Endothelial cell of umbilical vein (primary cell): Measurements from ENCODE around the gene ZNF524. TPM values are rescaled to one million over a fixed set of nuclear protein-coding genes. Genes with fewer than 3 reads are reported as not detected.
A peak's percentile ranks its signal among the peaks of the same experiment; 100 is the strongest.

ENCODE experiments used
- BruUV-seq: library from RNA; stranded (reverse); fragments of 400-500 nt; replicated peaks from 2 replicates; lab custom pipeline; 2021; lab: Mats Ljungman, UMichigan
- CTCF ChIA-PET: fragments of 300-600, 350-600 bp; sonication (Branson Sonifier 250); formaldehyde crosslinking; loops from one replicate; lab custom pipeline; 2021; ENCODE audit warnings: antibody characterized with exemption, inconsistent platforms; lab: Charles Lee
- POLR2A ChIA-PET: fragments of 300-600, 350-600 bp; sonication (Branson Sonifier 250); formaldehyde crosslinking; loops from one replicate; lab custom pipeline; 2021; ENCODE audit warnings: antibody characterized with exemption, inconsistent platforms; lab: Charles Lee
- DNase-seq: peaks from one replicate; pipeline ENCODE4 v3.0.0-alpha.2; 2011; ENCODE audit warnings: low read depth, low spot score
- FAIRE-seq: peaks from 2 replicates; lab custom pipeline; 2011; peaks lifted over from hg19 to GRCh38; lab: Jason Lieb, UNC
- H2AFZ ChIP-seq: 2 replicates; pipeline ENCODE4 v1.6.0; 2012; ENCODE audit warnings: low read depth, low read length, control low read depth, inconsistent platforms
- H3K27ac ChIP-seq: 2 replicates; pipeline ENCODE4 v1.5.1; 2011; ENCODE audit warnings: low read depth, mild to moderate bottlenecking, control low read depth, low read length, moderate library complexity; ENCODE audit not compliant: insufficient read depth
- H3K27me3 ChIP-seq, 2 experiments: 2 replicates each; pipeline versions ENCODE4 v1.6.0 to v1.6.1; 2011; ENCODE audit warnings: low read length in 2 of 2, mixed read lengths in 1 of 2; ENCODE audit not compliant: control insufficient read depth in 2 of 2, insufficient read depth in 2 of 2
- H3K36me3 ChIP-seq, 2 experiments: 2 replicates in 1 of 2; 3 replicates in 1 of 2; pipeline ENCODE4 v1.5.1; 2011; ENCODE audit warnings: low read length in 2 of 2, mild to moderate bottlenecking in 1 of 2, moderate library complexity in 1 of 2; ENCODE audit not compliant: control insufficient read depth in 2 of 2, insufficient read depth in 2 of 2; ENCODE audit errors: extremely low read depth in 1 of 2
- H3K4me1 ChIP-seq: 3 replicates; pipeline ENCODE4 v1.5.1; 2011; ENCODE audit warnings: mild to moderate bottlenecking, low read length; ENCODE audit not compliant: control insufficient read depth, insufficient read depth; ENCODE audit errors: extremely low read depth
- H3K4me2 ChIP-seq: 2 replicates; pipeline ENCODE4 v1.6.1; 2011; ENCODE audit warnings: low read length, control low read depth, mixed read lengths; ENCODE audit not compliant: insufficient read depth
- H3K4me3 ChIP-seq, 3 experiments: fragments of 200-600 bp in 1 of 3; sonication (generic), shearing (Covaris generic) in 1 of 3; replicated peaks in 1 of 3; 2 replicates each; pipeline ENCODE4 v1.5.1; 2011 to 2016; ENCODE audit warnings: control low read depth in 3 of 3, low read length in 3 of 3, mild to moderate bottlenecking in 2 of 3, inconsistent platforms in 1 of 3, low read depth in 1 of 3, moderate library complexity in 1 of 3; ENCODE audit not compliant: insufficient read depth in 1 of 3
- H3K79me2 ChIP-seq: 2 replicates; pipeline ENCODE4 v1.6.0; 2012; ENCODE audit warnings: low read length, inconsistent platforms; ENCODE audit not compliant: control insufficient read depth, insufficient read depth
- H3K9ac ChIP-seq: replicated peaks from 2 replicates; pipeline ENCODE3; 2011; ENCODE audit warnings: low read length, control low read depth; ENCODE audit not compliant: insufficient read depth; ENCODE audit errors: extremely low read depth
- H3K9me1 ChIP-seq: replicated peaks from 3 replicates; pipeline ENCODE4 v1.6.0; 2011; ENCODE audit warnings: mild to moderate bottlenecking, low read length; ENCODE audit not compliant: control insufficient read depth, insufficient read depth; ENCODE audit errors: extremely low read depth
- H3K9me3 ChIP-seq: replicated peaks from 2 replicates; pipeline ENCODE4 v1.5.1; 2012; ENCODE audit warnings: low read length, inconsistent platforms; ENCODE audit not compliant: control insufficient read depth, insufficient read depth
- H4K20me1 ChIP-seq: replicated peaks from 2 replicates; pipeline ENCODE3; 2011; ENCODE audit warnings: mild to moderate bottlenecking, low read length; ENCODE audit not compliant: control insufficient read depth, insufficient read depth; ENCODE audit errors: extremely low read depth
- CTCF ChIP-seq, 2 donors: IDR thresholded peaks; 1 replicate in 1 of 2; 2 replicates in 1 of 2; pipeline ENCODE4 v1.5.1; 2011; ENCODE audit warnings: low read length in 2 of 2, mild to moderate bottlenecking in 2 of 2, moderate library complexity in 2 of 2, control low read depth in 1 of 2, inconsistent platforms in 1 of 2, low read depth in 1 of 2; ENCODE audit not compliant: insufficient read depth in 1 of 2; ENCODE audit errors: extremely low read depth in 1 of 2
- EZH2 ChIP-seq: IDR thresholded peaks from 2 replicates; pipeline ENCODE4 v1.6.1; 2012; ENCODE audit warnings: borderline replicate concordance, low read depth, mild to moderate bottlenecking, moderate library complexity, low read length, inconsistent platforms; ENCODE audit not compliant: severe bottlenecking
- FOS ChIP-seq: IDR thresholded peaks from 2 replicates; pipeline ENCODE4 v1.6.1; 2011; ENCODE audit warnings: mild to moderate bottlenecking, low read length, moderate library complexity, borderline replicate concordance; ENCODE audit not compliant: insufficient read depth
- GATA2 ChIP-seq: IDR thresholded peaks from 2 replicates; pipeline ENCODE4 v1.7.0; 2011; ENCODE audit warnings: low read depth, mild to moderate bottlenecking, moderate library complexity, mixed read lengths, low read length; ENCODE audit not compliant: insufficient read length, insufficient read depth
- JUN ChIP-seq: IDR thresholded peaks from 2 replicates; pipeline ENCODE4 v1.6.1; 2011; ENCODE audit warnings: borderline replicate concordance, low read depth; ENCODE audit not compliant: insufficient read length, insufficient read depth
- MAX ChIP-seq: IDR thresholded peaks from 2 replicates; pipeline ENCODE4 v1.6.1; 2011; ENCODE audit not compliant: insufficient read depth, insufficient read length
- MYC ChIP-seq: IDR thresholded peaks from one replicate; pipeline ENCODE4 v1.6.1; 2011; ENCODE audit warnings: mild to moderate bottlenecking, low read depth, low read length
- POLR2A ChIP-seq: IDR thresholded peaks from 2 replicates; pipeline ENCODE4 v1.6.1; 2012; ENCODE audit warnings: low read depth, mild to moderate bottlenecking, control low read depth, low read length
- POLR2AphosphoS5 ChIP-seq: IDR thresholded peaks from 2 replicates; pipeline ENCODE4 v1.6.1; 2012; ENCODE audit warnings: low read depth, mild to moderate bottlenecking, control low read depth, low read length, moderate library complexity; ENCODE audit not compliant: insufficient read depth
- dilution Hi-C: fragments of 300-500 bp; cut with MboI; formaldehyde crosslinking; loops from one replicate; pipeline ENCODE4 v1.15.0; 2019; ENCODE audit warnings: low sequenced_read_pairs; ENCODE audit not compliant: extremely low pct_ligation_motif_present
- intact Hi-C: fragments of 100-400 bp; cut with micrococcal nuclease; formaldehyde crosslinking; loops from one replicate; pipeline ENCODE4 v1.10.0; 2022
- polyA plus RNA-seq, 4 experiments: library from polyadenylated mRNA; depleted of rRNA in 3 of 4; stranded (reverse) in 3 of 4; unstranded in 1 of 4; fragments of >200 nt; gene quantifications; 2 replicates each; pipeline versions ENCODE4 v1.2.1 to v1.2.3, GENCODE V29; 2011 to 2012; ENCODE audit warnings: missing spikeins in 1 of 4
- total RNA-seq: library from RNA; stranded (reverse); gene quantifications from 2 replicates; pipeline ENCODE4 v1.2.3, GENCODE V29; 2021

Gene ZNF524
- total and polyA plus RNA-seq, 2 donors (not counting 3 experiments of a cell fraction or from before 2014, with no cell fraction given) = 15.2 to 15.4 TPM

GRCh38 chr19:55635856-55636440, 35.9 kb downstream of the ZNF524 start:
- Histone ChIP-seq H3K79me2 (peaks cover 22% of the 10 kb centered on the region), H3K9me3 (no peaks in the 10 kb centered on the region), H3K9me1 (no peaks in the 10 kb centered on the region), H3K27me3 (no peaks in the 10 kb centered on the region), H3K27ac (peak overlapping the region; percentile 93), H3K4me1 (peaks cover 18% of the 10 kb centered on the region), H4K20me1 (no peaks in the 10 kb centered on the region), H3K4me3 (peak overlapping the region in 2 of 3 experiments; percentile 64 to 91), H2AFZ (no peak overlapping the region), H3K36me3 (no peaks in the 10 kb centered on the region), H3K9ac (peak overlapping the region; percentile 99), H3K4me2 (peak overlapping the region; percentile 96)
- no peak for FAIRE-seq
- intact Hi-C loops (loop anchor here (1.0 kb wide), 2 partner anchors 7 to 36 kb away; partner anchors contain the start of genes ZNF524 and ZNF581), dilution Hi-C loops (no loop called here)
- no peak for DNase-seq
- no TSS peak for BruUV-seq
- ChIA-PET CTCF (interaction anchor here (1.4 to 1.7 kb wide), 2 partner anchors 12 to 168 kb away, joined by 3 to 4 read pairs; partner anchors contain the start of gene CCDC106), POLR2A (no interaction called here)
- TF ChIP-seq EZH2 = no peak

- no peak overlapping the region for H3K9ac ChIP-seq
- H3K4me3 ChIP-seq = no peak overlapping the region
- no TSS peak for BruUV-seq
- H3K9me3 ChIP-seq = no peaks in the 10 kb centered on the region
- dilution Hi-C loops (no loop called here), intact Hi-C loops (no loop called here)
- FAIRE-seq = no peak
- H4K20me1 ChIP-seq = no peaks in the 10 kb centered on the region
- DNase-seq = no peak
- peaks cover 18% of the 10 kb centered on the region for H3K4me1 ChIP-seq
- H3K27ac ChIP-seq = no peak overlapping the region
- H3K79me2 ChIP-seq = peaks cover 24% of the 10 kb centered on the region
- no peaks in the 10 kb centered on the region for H3K9me1 ChIP-seq
- CTCF ChIA-PET = interaction anchor here (1.4 kb wide), 2 partner anchors 11 to 169 kb away, joined by 3 to 4 read pairs; partner anchors contain the start of gene CCDC106
- no peak for TF ChIP-seq GATA2
- no peak for TF ChIP-seq CTCF (IDR thresholded peaks at IDR 0.05; ENCODE audit: extremely low read depth in 1 of 2, insufficient read depth in 1 of 2, low read depth in 1 of 2, low read length in 2 of 2)
- TF ChIP-seq FOS = no peak
- TF ChIP-seq POLR2AphosphoS5 = no peak
- TF ChIP-seq EZH2 = no peak
- no peak for TF ChIP-seq MYC
- TF ChIP-seq MAX = no peak
- no peak for TF ChIP-seq JUN
- TF ChIP-seq POLR2A = no peak
- POLR2A ChIA-PET = no interaction called here
- no peaks in the 10 kb centered on the region for H3K27me3 ChIP-seq
- no peak overlapping the region for H3K4me2 ChIP-seq
- H2AFZ ChIP-seq = no peak overlapping the region
- H3K36me3 ChIP-seq = no peaks in the 10 kb centered on the region
Measured at GRCh38 chr19:55636723-55637122, 36.6 kb downstream of the ZNF524 start.
